K562 (cell line): ENCODE measurements around the gene HELZ. TPM values are rescaled to one million over a fixed set of nuclear protein-coding genes. Genes with fewer than 3 reads are reported as not detected.

Source experiments
- BMI1 ChIP-seq: fragments of 150-350 bp; IDR thresholded peaks from 2 replicates; pipeline ENCODE4 v1.6.1; 2014; ENCODE audit warnings: low read length
- BRF1 ChIP-seq: IDR thresholded peaks from 3 replicates; pipeline ENCODE4 v1.6.1; 2011; ENCODE audit warnings: borderline replicate concordance, mild to moderate bottlenecking; ENCODE audit not compliant: insufficient read length; ENCODE audit errors: extremely low read depth
- CCNT2 ChIP-seq: IDR thresholded peaks from 2 replicates; pipeline ENCODE4 v1.6.1; 2011; ENCODE audit warnings: borderline replicate concordance, low read depth, mild to moderate bottlenecking, moderate library complexity, mixed read lengths, low read length; ENCODE audit not compliant: insufficient read length; ENCODE audit errors: extremely low read depth
- CHCHD3 ChIP-seq: fragments of 250-450 bp; sonication (Bioruptor Pico); IDR thresholded peaks from 2 replicates; pipeline ENCODE4 v2.1.2; 2022; ENCODE audit warnings: mild to moderate bottlenecking
- ETS2 ChIP-seq: IDR thresholded peaks from 2 replicates; pipeline ENCODE4 v1.6.1; 2016; ENCODE audit warnings: borderline replicate concordance, missing genetic modification characterization, mild to moderate bottlenecking, moderate library complexity, missing compliant biosample characterization; ENCODE audit not compliant: poor library complexity, severe bottlenecking
- IFI16 ChIP-seq: fragments of 250-450 bp; sonication (Bioruptor Pico); IDR thresholded peaks from 2 replicates; pipeline ENCODE4 v2.1.2; 2022; ENCODE audit warnings: mild to moderate bottlenecking, inconsistent platforms
- MTA1 ChIP-seq: fragments of 450-650 bp; IDR thresholded peaks from 2 replicates; pipeline ENCODE4 v1.6.1; 2017; ENCODE audit warnings: borderline replicate concordance
- MXI1 ChIP-seq: IDR thresholded peaks from 2 replicates; pipeline ENCODE4 v1.6.1; 2011; ENCODE audit warnings: low read depth, mild to moderate bottlenecking, improper control_type of control experiment, low read length
- POLR2A ChIP-seq: fragments of 450-650 bp; conservative IDR thresholded peaks from 2 replicates; pipeline ENCODE4 v1.6.1; 2016
- PYGO2 ChIP-seq: fragments of 450-650 bp; IDR thresholded peaks from 2 replicates; pipeline ENCODE4 v1.6.1; 2016; ENCODE audit warnings: mild to moderate bottlenecking, missing genetic modification characterization, moderate library complexity, missing compliant biosample characterization
- RBM15 ChIP-seq: fragments of 200-400 bp; formaldehyde crosslinking; IDR thresholded peaks from 2 replicates; pipeline ENCODE4 v1.6.1; 2018; ENCODE audit warnings: mild to moderate bottlenecking, low read length, moderate library complexity; ENCODE audit not compliant: insufficient read depth
- TARDBP ChIP-seq: fragments of 450-650 bp; IDR thresholded peaks from 2 replicates; pipeline ENCODE4 v1.6.1; 2016
- UBTF ChIP-seq, 2 experiments: IDR thresholded peaks; 2 replicates each; pipeline ENCODE4 v1.6.1; 2012; ENCODE audit warnings: improper control_type of control experiment in 2 of 2, low read depth in 2 of 2, low read length in 2 of 2, borderline replicate concordance in 1 of 2
- YY1 ChIP-seq, 3 experiments: IDR thresholded peaks; 2 replicates each; pipeline ENCODE4 v1.6.1; 2011; ENCODE audit warnings: low read length in 2 of 3, mild to moderate bottlenecking in 2 of 3, moderate library complexity in 2 of 3, borderline replicate concordance in 1 of 3, control low read depth in 1 of 3, low read depth in 1 of 3; ENCODE audit not compliant: insufficient read depth in 3 of 3, insufficient replicate concordance in 2 of 3, control insufficient read depth in 1 of 3, insufficient read length in 1 of 3; ENCODE audit errors: extremely low read depth in 1 of 3
- ZNF121 ChIP-seq: sonication (generic); formaldehyde crosslinking; conservative IDR thresholded peaks from 2 replicates; pipeline ENCODE4 v1.8.0; 2022; ENCODE audit warnings: missing genetic modification reagents
- polyA plus RNA-seq, 8 experiments: library from polyadenylated mRNA; depleted of rRNA in 4 of 8; stranded (reverse) in 5 of 8; unstranded in 3 of 8; fragments of >200 nt; fragmentation: Nextera tagmentation in 2 of 8; fragmentation: Illumina TruSeq in 1 of 8; extraction: Ambion mirVana in 2 of 8; extraction: Trizol in 1 of 8; gene quantifications; 2 replicates each; pipeline versions ENCODE4 v1.2.1 to v1.2.3, GENCODE V29; 2011 to 2014; ENCODE audit warnings: inconsistent platforms in 1 of 8, missing spikeins in 1 of 8
- total RNA-seq, 7 experiments: library from RNA; depleted of rRNA in 6 of 7; stranded (reverse); fragments of >200 nt in 6 of 7; fragmentation: Illumina TruSeq in 2 of 7; extraction: Trizol in 2 of 7; gene quantifications; 2 replicates each; pipeline versions ENCODE4 v1.2.1 to v1.2.3, GENCODE V29; 2011 to 2021; ENCODE audit warnings: low replicate concordance in 1 of 7
- TF ChIP-seq, protein P1 (sequence below), 2 experiments: fragments of 250-450 bp in 1 of 2; fragments of 450-650 bp in 1 of 2; sonication (Bioruptor Pico) in 1 of 2; IDR thresholded peaks; 2 replicates each; pipeline versions ENCODE4 v1.6.1 to v1.8.0; 2016 to 2021; ENCODE audit warnings: mild to moderate bottlenecking in 2 of 2, moderate library complexity in 2 of 2, missing compliant biosample characterization in 1 of 2, missing genetic modification characterization in 1 of 2
- TF ChIP-seq, protein P2 (sequence below): fragments of 250-450 bp; sonication (Bioruptor Pico); IDR thresholded peaks from 2 replicates; pipeline ENCODE4 v1.4.0; 2020
- TF ChIP-seq, protein P3 (sequence below), 2 experiments: fragments of 450-650 bp in 1 of 2; sonication (generic) in 1 of 2; formaldehyde crosslinking; conservative IDR thresholded peaks; 2 replicates each; pipeline versions ENCODE4 v1.4.0 to v1.8.1; 2020 to 2022; ENCODE audit warnings: mild to moderate bottlenecking in 1 of 2, missing genetic modification reagents in 1 of 2
- TF ChIP-seq, protein P4 (sequence below): fragments of 450-650 bp; formaldehyde crosslinking; IDR thresholded peaks from 2 replicates; pipeline ENCODE4 v1.4.0; 2022; ENCODE audit warnings: mild to moderate bottlenecking, moderate library complexity

Gene HELZ
- total and polyA plus RNA-seq, 9 of the 15 experiments (the other 6 are each of a cell fraction or from before 2014, with no cell fraction given) = 5.2 to 39.8 (median 17.3) TPM

DNA sequence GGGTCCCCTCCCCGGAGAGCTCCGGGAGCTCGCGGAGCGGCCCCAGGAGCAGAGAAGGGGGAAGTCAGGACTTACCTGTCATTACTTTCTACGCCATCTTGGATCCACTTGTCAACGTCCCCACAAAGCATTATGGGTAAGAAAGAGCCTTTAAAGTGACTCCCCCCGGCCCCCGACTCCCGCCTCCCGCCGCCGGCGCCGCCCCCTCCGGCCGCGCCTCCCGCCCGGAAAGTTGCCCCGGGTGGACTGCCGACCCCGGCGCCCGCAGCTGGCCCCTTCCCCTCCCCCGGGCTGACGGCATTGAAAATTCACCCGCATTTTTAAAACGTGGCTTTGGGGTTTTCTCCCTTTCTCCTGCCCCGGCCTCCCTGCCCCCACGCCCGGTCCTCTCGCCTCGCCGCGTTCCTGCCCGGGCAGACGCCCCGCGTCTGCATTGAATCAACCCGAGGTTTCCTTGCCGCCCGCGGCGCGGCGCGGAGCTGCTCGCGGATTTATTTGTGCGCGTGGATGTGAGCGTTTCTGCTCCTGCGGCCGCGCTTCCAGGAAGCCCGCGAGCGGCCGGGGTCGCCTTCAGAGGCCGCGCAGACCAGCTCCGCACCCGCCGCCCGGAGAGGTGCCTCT lies at the start of gene HELZ (continued):
- TF ChIP-seq, protein P1, sequence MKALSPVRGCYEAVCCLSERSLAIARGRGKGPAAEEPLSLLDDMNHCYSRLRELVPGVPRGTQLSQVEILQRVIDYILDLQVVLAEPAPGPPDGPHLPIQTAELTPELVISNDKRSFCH (CRISPR knock-in tag; IDR thresholded peaks at IDR 0.05) = no peak
- TF ChIP-seq, protein P1 (tag; IDR thresholded peaks at IDR 0.05) = no peak
- TF ChIP-seq, protein P2, sequence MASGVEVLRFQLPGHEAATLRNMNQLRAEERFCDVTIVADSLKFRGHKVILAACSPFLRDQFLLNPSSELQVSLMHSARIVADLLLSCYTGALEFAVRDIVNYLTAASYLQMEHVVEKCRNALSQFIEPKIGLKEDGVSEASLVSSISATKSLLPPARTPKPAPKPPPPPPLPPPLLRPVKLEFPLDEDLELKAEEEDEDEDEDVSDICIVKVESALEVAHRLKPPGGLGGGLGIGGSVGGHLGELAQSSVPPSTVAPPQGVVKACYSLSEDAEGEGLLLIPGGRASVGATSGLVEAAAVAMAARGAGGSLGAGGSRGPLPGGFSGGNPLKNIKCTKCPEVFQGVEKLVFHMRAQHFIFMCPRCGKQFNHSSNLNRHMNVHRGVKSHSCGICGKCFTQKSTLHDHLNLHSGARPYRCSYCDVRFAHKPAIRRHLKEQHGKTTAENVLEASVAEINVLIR (CRISPR knock-in tag) = no peak
- TF ChIP-seq MXI1 = no peak
- TF ChIP-seq TARDBP = no peak
- peak; percentile 64 for TF ChIP-seq POLR2A
- no peak for TF ChIP-seq PYGO2 (tag)
- TF ChIP-seq CCNT2 = peak; percentile 1
- TF ChIP-seq CHCHD3 (CRISPR knock-in tag) = no peak
- no peak for TF ChIP-seq MTA1
- TF ChIP-seq, protein P3, sequence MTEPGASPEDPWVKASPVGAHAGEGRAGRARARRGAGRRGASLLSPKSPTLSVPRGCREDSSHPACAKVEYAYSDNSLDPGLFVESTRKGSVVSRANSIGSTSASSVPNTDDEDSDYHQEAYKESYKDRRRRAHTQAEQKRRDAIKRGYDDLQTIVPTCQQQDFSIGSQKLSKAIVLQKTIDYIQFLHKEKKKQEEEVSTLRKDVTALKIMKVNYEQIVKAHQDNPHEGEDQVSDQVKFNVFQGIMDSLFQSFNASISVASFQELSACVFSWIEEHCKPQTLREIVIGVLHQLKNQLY (CRISPR knock-in tag; conservative IDR thresholded peaks at IDR 0.05) = no peak
- no peak for TF ChIP-seq ZNF121 (CRISPR knock-in tag)
- TF ChIP-seq, protein P4, sequence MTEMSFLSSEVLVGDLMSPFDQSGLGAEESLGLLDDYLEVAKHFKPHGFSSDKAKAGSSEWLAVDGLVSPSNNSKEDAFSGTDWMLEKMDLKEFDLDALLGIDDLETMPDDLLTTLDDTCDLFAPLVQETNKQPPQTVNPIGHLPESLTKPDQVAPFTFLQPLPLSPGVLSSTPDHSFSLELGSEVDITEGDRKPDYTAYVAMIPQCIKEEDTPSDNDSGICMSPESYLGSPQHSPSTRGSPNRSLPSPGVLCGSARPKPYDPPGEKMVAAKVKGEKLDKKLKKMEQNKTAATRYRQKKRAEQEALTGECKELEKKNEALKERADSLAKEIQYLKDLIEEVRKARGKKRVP (CRISPR knock-in tag) = no peak
- no peak for TF ChIP-seq BMI1
- peak; percentile 63 to 93 (median 87) for TF ChIP-seq YY1 (IDR thresholded peaks at IDR 0.05; ENCODE audit: borderline replicate concordance in 1 of 3, control insufficient read depth in 1 of 3, extremely low read depth in 1 of 3, insufficient read depth in 3 of 3, insufficient read length in 1 of 3, insufficient replicate concordance in 2 of 3, low read depth in 1 of 3, low read length in 2 of 3)
- no peak for TF ChIP-seq BRF1
- no peak; a peak in 3 of 4 replicates for TF ChIP-seq UBTF (IDR thresholded peaks at IDR 0.05; ENCODE audit: borderline replicate concordance in 1 of 2, low read depth in 2 of 2, low read length in 2 of 2)
- no peak for TF ChIP-seq IFI16
- no peak for TF ChIP-seq RBM15
- TF ChIP-seq ETS2 = no peak
